Measurements from ENCODE around the gene PPP1R26. TPM values are rescaled to one million over a fixed set of nuclear protein-coding genes. Genes with fewer than 3 reads are reported as not detected.
"Not testable (repeated sequence)": the region's sequence is repeated elsewhere in the genome, so short reads cannot be mapped to it uniquely, and the experiment has no call there.

PPP1R26 gene
- total RNA-seq, 4 donors from 2014 or later, result 10.5 to 14.7 (median 11.8) TPM

DNA sequence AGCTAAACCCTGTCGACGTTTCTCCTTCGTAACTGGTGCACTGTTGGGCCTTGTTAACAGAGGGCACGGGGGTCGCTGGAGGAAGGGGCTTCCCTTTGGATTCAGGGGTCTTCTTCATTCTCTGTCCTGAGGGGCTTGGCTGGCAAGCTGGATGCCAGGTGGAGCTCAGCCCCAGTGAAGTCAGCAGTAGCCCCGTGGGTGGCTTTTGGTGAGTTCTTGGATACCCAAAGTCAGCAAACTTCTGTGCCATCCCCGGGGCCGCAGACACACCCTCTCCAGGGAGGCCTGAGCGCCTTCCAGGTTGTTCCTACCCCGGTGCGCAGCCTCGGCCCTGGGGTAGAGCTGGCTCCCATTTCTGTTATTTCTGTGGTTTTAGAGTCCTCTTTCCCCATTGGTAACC lies 54.1 kb downstream of the PPP1R26 start:
- Histone ChIP-seq H3K4me3 (no peak overlapping the region), H3K27ac (no peak overlapping the region), H3K9me3 (peaks cover 0 to 16% (median 0%) of the 10 kb centered on the region in 4 donors), H3K27me3 (peaks cover 0 to 4% of the 10 kb centered on the region in 2 donors), H3K4me1 (no peaks in the 10 kb centered on the region), H3K36me3 (no peaks in the 10 kb centered on the region)
- TF ChIP-seq EP300 (IDR thresholded peaks at IDR 0.05), result no peak
- WGBS, 2 donors, result 87 to 90% methylated on average over 11 to 12 of the region's 12 CpGs
- no peak for DNase-seq (ENCODE audit: low spot score in 2 of 2)

DNA sequence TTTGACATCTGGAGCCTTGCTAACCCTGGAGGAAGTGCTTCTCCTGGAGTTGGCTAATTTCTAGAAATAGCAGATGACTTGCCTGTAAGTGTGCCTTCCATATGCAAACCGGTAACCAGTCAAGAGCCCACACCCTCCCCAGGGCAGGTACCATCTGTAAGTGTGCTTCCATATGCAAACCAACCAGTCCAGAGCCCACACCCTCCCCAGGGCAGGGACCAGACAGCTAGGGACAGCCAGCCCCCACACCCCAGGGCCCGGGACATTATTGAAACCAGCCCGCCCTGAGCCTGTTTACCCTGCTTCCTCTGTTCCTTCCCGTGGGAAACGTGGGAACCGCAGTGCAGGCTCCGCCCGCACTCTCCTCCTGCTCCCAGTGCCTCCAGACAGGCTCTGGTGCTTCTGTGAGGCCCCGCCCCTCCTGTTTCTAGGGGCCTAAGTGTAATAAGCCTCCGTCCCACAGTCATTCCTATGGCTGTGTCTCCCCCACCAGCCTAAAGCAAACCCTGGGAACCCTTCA lies 54.7 kb downstream of the PPP1R26 start:
- not testable (repeated sequence) for H3K4me3 ChIP-seq; H3K4me1 ChIP-seq; DNase-seq (ENCODE audit: low spot score in 2 of 2); H3K27ac ChIP-seq; H3K27me3 ChIP-seq; H3K36me3 ChIP-seq
- WGBS, 2 donors, result 15 to 32% methylated on average over 9 to 10 of the region's 10 CpGs
- H3K9me3 ChIP-seq, result peaks cover 0 to 13% (median 0%) of the 10 kb centered on the region in 4 donors

DNA sequence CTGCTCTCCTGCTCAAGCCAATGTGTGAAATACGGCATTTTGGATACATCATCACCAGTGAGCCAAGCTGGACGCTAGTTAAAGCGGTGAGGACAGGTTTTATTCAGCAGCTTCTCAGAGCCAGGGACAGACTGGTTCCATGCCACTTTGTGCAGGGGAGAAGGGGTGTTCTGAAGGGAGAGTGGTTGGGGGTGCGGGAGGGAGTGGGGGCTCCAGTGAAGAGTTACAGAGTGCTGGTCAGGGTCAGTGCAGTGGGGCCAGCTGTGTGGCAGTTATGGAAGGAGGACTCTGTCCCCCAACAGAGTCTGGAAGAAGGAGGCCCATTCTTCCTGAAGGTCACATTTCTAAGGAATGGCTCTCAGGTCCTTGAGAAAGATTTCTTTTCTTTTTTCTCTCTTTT lies 55.2 kb downstream of the PPP1R26 start:
- not testable (repeated sequence) for H3K27me3 ChIP-seq; H3K9me3 ChIP-seq; H3K4me3 ChIP-seq; DNase-seq (ENCODE audit: low spot score in 2 of 2); H3K4me1 ChIP-seq; H3K27ac ChIP-seq; H3K36me3 ChIP-seq
- WGBS, 2 donors, result 59 to 77% methylated on average over 3 to 4 of the region's 4 CpGs

DNA sequence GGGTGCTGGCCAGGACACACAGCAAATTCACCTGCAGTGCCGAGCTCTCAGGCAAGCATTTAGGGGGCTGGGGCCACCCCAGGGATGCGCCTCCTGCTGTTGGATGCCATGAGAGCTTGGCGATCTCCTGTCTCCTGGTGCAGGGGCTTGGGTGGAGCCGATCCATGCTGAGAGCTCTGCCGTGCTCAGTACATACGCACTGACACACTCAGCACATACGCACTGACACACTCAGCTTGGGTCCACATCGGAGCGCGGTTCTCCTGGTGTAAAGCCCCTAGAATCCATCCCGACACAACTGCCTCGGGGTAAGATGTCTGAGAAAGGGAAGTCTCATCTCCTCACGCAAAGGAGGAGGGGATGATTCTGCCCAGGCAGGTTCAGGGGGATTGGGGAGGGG lies 56.0 kb downstream of the PPP1R26 start:
- not testable (repeated sequence) for H3K27me3 ChIP-seq
- 84 to 85% methylated on average over 10 to 13 of the region's 13 CpGs for WGBS, 2 donors

DNA sequence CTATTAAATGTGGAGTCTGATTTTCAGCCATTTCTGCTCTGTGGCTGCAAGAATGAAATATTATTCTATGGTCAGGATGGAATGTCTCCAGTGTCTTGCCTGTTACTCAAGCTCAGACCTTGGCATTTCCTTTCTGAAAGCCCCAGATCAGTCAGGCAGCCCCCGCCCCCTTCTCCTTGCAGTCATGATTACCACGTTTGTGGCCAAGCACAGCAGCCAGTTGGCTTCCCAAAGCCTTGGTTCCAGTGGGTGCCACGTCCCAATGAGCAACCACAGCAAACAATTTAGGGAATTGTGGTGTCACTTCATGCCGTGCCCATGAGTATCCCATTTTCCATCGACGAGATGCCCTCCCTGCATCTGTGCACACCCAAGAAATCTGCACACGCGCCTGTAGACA lies 56.6 kb downstream of the PPP1R26 start:
- no peaks in the 10 kb centered on the region for H3K4me1 ChIP-seq
- DNase-seq (ENCODE audit: low spot score in 2 of 2), result no peak
- TF ChIP-seq POLR2A (IDR thresholded peaks at IDR 0.05) (no peak), EP300 (IDR thresholded peaks at IDR 0.05) (no peak)
- TF ChIP-seq, protein P1, sequence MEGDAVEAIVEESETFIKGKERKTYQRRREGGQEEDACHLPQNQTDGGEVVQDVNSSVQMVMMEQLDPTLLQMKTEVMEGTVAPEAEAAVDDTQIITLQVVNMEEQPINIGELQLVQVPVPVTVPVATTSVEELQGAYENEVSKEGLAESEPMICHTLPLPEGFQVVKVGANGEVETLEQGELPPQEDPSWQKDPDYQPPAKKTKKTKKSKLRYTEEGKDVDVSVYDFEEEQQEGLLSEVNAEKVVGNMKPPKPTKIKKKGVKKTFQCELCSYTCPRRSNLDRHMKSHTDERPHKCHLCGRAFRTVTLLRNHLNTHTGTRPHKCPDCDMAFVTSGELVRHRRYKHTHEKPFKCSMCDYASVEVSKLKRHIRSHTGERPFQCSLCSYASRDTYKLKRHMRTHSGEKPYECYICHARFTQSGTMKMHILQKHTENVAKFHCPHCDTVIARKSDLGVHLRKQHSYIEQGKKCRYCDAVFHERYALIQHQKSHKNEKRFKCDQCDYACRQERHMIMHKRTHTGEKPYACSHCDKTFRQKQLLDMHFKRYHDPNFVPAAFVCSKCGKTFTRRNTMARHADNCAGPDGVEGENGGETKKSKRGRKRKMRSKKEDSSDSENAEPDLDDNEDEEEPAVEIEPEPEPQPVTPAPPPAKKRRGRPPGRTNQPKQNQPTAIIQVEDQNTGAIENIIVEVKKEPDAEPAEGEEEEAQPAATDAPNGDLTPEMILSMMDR (IDR thresholded peaks at IDR 0.05), result no peak

More for the DNA sequence above, 56.0 kb downstream of the PPP1R26 start:
- not testable (repeated sequence) for DNase-seq (ENCODE audit: low spot score in 2 of 2); H3K9me3 ChIP-seq; H3K36me3 ChIP-seq; H3K4me3 ChIP-seq; H3K27ac ChIP-seq; H3K4me1 ChIP-seq

More for the DNA sequence above, 56.6 kb downstream of the PPP1R26 start:
- Histone ChIP-seq H3K36me3 (no peaks in the 10 kb centered on the region), H3K27me3 (peaks cover 0 to 4% of the 10 kb centered on the region in 2 donors), H3K27ac (no peak overlapping the region), H3K9me3 (no peaks in the 10 kb centered on the region), H3K4me3 (no peak overlapping the region)
- 77 to 83% methylated on average over 8 of the region's 8 CpGs for WGBS, 2 donors

Other genes starting within 250 kb of the PPP1R26 start
- 10 to 100 TPM; 24.9 to 29.2 (median 26.3) TPM for gene MRPS2, start 20.9 kb downstream of the PPP1R26 start, total RNA-seq
- not detected for gene LCN1, start 41.7 kb downstream of the PPP1R26 start, total RNA-seq
- gene OBP2A, start 66.3 kb downstream of the PPP1R26 start, total RNA-seq, result not detected
- not detected for gene PAEP, start 82.0 kb downstream of the PPP1R26 start, total RNA-seq
- not detected for gene GLT6D1, start 159.8 kb downstream of the PPP1R26 start, total RNA-seq
- not detected for gene LCN9, start 183.5 kb downstream of the PPP1R26 start, total RNA-seq
- gene SOHLH1, start 219.7 kb downstream of the PPP1R26 start, total RNA-seq, result not detected
- gene KCNT1, start 222.4 kb downstream of the PPP1R26 start, total RNA-seq, result under 1 TPM in 2 of 4 donors, not detected in 2; under 0.01 to 0.39 TPM

Data from tibial nerve (tissue), 4 donors.